Measurements from ENCODE around the gene TMEM260. TPM values are rescaled to one million over a fixed set of nuclear protein-coding genes. Genes with fewer than 3 reads are reported as not detected.

Gene TMEM260
- total and polyA plus RNA-seq, 2 donors (not counting 3 experiments of a cell fraction or from before 2014, with no cell fraction given) = 9.1 to 16.2 TPM

DNA sequence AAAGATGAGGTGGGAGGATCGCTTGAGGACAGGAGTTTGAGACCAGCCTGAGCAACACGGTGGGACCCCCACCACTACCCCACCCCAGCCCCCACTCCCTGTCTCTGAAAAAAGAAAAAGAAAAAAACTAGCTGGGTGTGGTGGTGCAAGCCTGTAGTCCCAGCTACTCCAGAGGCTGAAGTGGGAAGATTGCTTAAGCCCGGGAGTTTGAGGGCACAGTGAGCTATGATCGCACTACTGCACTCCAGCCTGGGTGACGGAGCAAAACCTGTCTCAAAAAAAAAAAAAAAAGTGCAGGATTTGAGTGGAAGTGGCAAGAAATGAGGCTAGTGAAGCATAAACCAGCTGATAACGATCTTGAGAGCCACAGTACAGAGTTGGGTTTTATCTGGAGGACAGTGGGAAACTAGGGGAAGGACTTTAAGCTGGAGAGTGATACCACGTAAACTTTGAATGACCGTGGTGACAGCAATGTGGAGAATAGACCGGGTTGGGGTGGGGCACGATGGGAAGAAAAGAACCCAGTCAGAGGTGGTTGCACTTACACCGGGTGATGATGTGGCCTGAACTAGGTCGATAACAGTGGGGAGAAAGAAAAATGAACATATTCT is 85.3 kb downstream of the TMEM260 start:
- Histone ChIP-seq H3K9ac (replicated peaks; ENCODE audit: extremely low read depth, insufficient read depth, low read length) (no peak overlapping the region), H3K36me3 (ENCODE audit: control insufficient read depth in 2 of 2, extremely low read depth in 1 of 2, insufficient read depth in 2 of 2, low read length in 2 of 2) (no peaks in the 10 kb centered on the region), H3K27ac (ENCODE audit: insufficient read depth, low read depth, low read length) (no peak overlapping the region), H2AFZ (ENCODE audit: low read depth, low read length) (no peak overlapping the region), H3K9me1 (replicated peaks; ENCODE audit: control insufficient read depth, extremely low read depth, insufficient read depth, low read length) (no peaks in the 10 kb centered on the region), H3K4me1 (ENCODE audit: control insufficient read depth, extremely low read depth, insufficient read depth, low read length) (no peaks in the 10 kb centered on the region), H3K79me2 (ENCODE audit: control insufficient read depth, insufficient read depth, low read length) (no peaks in the 10 kb centered on the region), H3K9me3 (replicated peaks; ENCODE audit: control insufficient read depth, insufficient read depth, low read length) (no peaks in the 10 kb centered on the region), H4K20me1 (replicated peaks; ENCODE audit: control insufficient read depth, extremely low read depth, insufficient read depth, low read length) (no peaks in the 10 kb centered on the region), H3K4me3 (replicated peaks in 1 of 3; ENCODE audit: insufficient read depth in 1 of 3, low read depth in 1 of 3, low read length in 3 of 3) (no peak overlapping the region), H3K4me2 (ENCODE audit: insufficient read depth, low read length) (no peak overlapping the region), H3K27me3 (ENCODE audit: control insufficient read depth in 2 of 2, insufficient read depth in 2 of 2, low read length in 2 of 2) (no peaks in the 10 kb centered on the region)
- CTCF ChIA-PET = interaction anchor here (0.6 to 1.6 kb wide), 4 partner anchors 10 to 652 kb away, joined by 3 to 5 read pairs (median 4); no protein-coding TSS in a partner anchor
- dilution Hi-C loops (cut with MboI; ENCODE audit: extremely low pct_ligation_motif_present, low sequenced_read_pairs) (no loop called here), intact Hi-C loops (cut with micrococcal nuclease) (loop anchor here (10.0 kb wide), 1 partner anchor 210 kb away; no protein-coding TSS in a partner anchor)
- POLR2A ChIA-PET = no interaction called here
- TF ChIP-seq GATA2 (IDR thresholded peaks at IDR 0.05; ENCODE audit: insufficient read depth, insufficient read length, low read depth, low read length) = peak; percentile 30
- TF ChIP-seq, protein P1, sequence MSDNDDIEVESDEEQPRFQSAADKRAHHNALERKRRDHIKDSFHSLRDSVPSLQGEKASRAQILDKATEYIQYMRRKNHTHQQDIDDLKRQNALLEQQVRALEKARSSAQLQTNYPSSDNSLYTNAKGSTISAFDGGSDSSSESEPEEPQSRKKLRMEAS (IDR thresholded peaks at IDR 0.05; ENCODE audit: insufficient read depth, insufficient read length) = no peak
- DNase-seq (ENCODE audit: low read depth, low spot score) = no peak
- BruUV-seq (replicated peaks) = no TSS peak
- FAIRE-seq = no peak

DNA sequence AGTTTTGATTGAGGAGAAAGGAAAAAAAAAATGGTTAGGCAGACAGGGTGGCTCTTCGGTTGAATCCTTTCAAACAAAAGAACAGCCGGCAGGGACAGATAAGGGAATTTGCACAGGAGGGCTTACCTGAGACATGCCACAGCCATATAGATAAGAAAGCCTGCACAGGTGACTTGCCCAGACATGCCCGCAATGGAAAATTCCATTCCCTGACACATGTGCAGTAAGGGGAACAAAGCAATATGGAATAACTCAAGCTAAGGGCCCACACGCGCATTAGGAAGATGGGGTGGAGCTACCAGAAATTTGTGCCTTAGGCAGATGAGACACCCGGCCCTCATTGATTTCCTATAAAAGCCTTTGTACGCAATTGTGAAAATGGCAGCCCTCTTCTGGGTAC is 86.7 kb downstream of the TMEM260 start:
- Histone ChIP-seq H3K4me1 (ENCODE audit: control insufficient read depth, extremely low read depth, insufficient read depth, low read length) (no peaks in the 10 kb centered on the region), H3K9me1 (replicated peaks; ENCODE audit: control insufficient read depth, extremely low read depth, insufficient read depth, low read length) (no peaks in the 10 kb centered on the region), H3K27me3 (ENCODE audit: control insufficient read depth in 2 of 2, insufficient read depth in 2 of 2, low read length in 2 of 2) (no peaks in the 10 kb centered on the region), H3K36me3 (ENCODE audit: control insufficient read depth in 2 of 2, extremely low read depth in 1 of 2, insufficient read depth in 2 of 2, low read length in 2 of 2) (no peaks in the 10 kb centered on the region), H3K79me2 (ENCODE audit: control insufficient read depth, insufficient read depth, low read length) (no peaks in the 10 kb centered on the region), H3K9ac (replicated peaks; ENCODE audit: extremely low read depth, insufficient read depth, low read length) (no peak overlapping the region), H3K4me3 (replicated peaks in 1 of 3; ENCODE audit: insufficient read depth in 1 of 3, low read depth in 1 of 3, low read length in 3 of 3) (no peak overlapping the region), H3K9me3 (replicated peaks; ENCODE audit: control insufficient read depth, insufficient read depth, low read length) (no peaks in the 10 kb centered on the region), H3K4me2 (ENCODE audit: insufficient read depth, low read length) (no peak overlapping the region), H3K27ac (ENCODE audit: insufficient read depth, low read depth, low read length) (no peak overlapping the region), H2AFZ (ENCODE audit: low read depth, low read length) (no peak overlapping the region), H4K20me1 (replicated peaks; ENCODE audit: control insufficient read depth, extremely low read depth, insufficient read depth, low read length) (no peaks in the 10 kb centered on the region)
- FAIRE-seq (no peak), DNase-seq (ENCODE audit: low read depth, low spot score) (no peak)
- CTCF ChIA-PET = no interaction called here
- no TSS peak for BruUV-seq (replicated peaks)
- intact Hi-C loops (cut with micrococcal nuclease) (loop anchor here (10.0 kb wide), 1 partner anchor 209 kb away; no protein-coding TSS in a partner anchor), dilution Hi-C loops (cut with MboI; ENCODE audit: extremely low pct_ligation_motif_present, low sequenced_read_pairs) (no loop called here)
- no peak for TF ChIP-seq GATA2 (IDR thresholded peaks at IDR 0.05; ENCODE audit: insufficient read depth, insufficient read length, low read depth, low read length)
- TF ChIP-seq, protein P1 (IDR thresholded peaks at IDR 0.05; ENCODE audit: insufficient read depth, insufficient read length) = no peak
- POLR2A ChIA-PET = no interaction called here
